ENCODE measurements around the gene UBE2I. TPM values are rescaled to one million over a fixed set of nuclear protein-coding genes. Genes with fewer than 3 reads are reported as not detected.
A peak's percentile ranks its signal among the peaks of the same experiment; 100 is the strongest.

Gene UBE2I
- total RNA-seq, 1 donor from 2014 or later: 256 TPM

- Mint-ChIP-seq H3K4me1 (ENCODE audit: low read depth, unreplicated experiment) (peaks cover 12% of the 10 kb centered on the region), H3K36me3 (ENCODE audit: unreplicated experiment) (no peaks in the 10 kb centered on the region), H3K27ac (ENCODE audit: unreplicated experiment) (peak overlapping the region; percentile 55), H3K4me3 (ENCODE audit: unreplicated experiment) (no peak overlapping the region), H3K27me3 (ENCODE audit: unreplicated experiment) (peaks cover 6% of the 10 kb centered on the region), H3K9me3 (ENCODE audit: unreplicated experiment) (peaks cover 10% of the 10 kb centered on the region)
- DNase-seq: no peak
- TF ChIP-seq CTCF (IDR thresholded peaks at IDR 0.05; ENCODE audit: partially characterized antibody, unreplicated experiment): no peak
Measured at GRCh38 chr16:1313721-1314369, 4.4 kb downstream of the UBE2I start.

GRCh38 chr16:1314399-1315068 lies 5.1 kb downstream of the UBE2I start:
- H3K27me3 Mint-ChIP-seq (ENCODE audit: unreplicated experiment): peaks cover 7% of the 10 kb centered on the region
- H3K9me3 Mint-ChIP-seq (ENCODE audit: unreplicated experiment): peaks cover 12% of the 10 kb centered on the region
- H3K27ac Mint-ChIP-seq (ENCODE audit: unreplicated experiment): peak overlapping the region; percentile 55

GRCh38 chr16:1315081-1316032 lies 5.9 kb downstream of the UBE2I start:
- peaks cover 4% of the 10 kb centered on the region for H3K27me3 Mint-ChIP-seq (ENCODE audit: unreplicated experiment)
- no peak overlapping the region for H3K4me3 Mint-ChIP-seq (ENCODE audit: unreplicated experiment)
- peaks cover 10% of the 10 kb centered on the region for H3K9me3 Mint-ChIP-seq (ENCODE audit: unreplicated experiment)

More at GRCh38 chr16:1314399-1315068, 5.1 kb downstream of the UBE2I start:
- Mint-ChIP-seq H3K36me3 (ENCODE audit: unreplicated experiment) (no peaks in the 10 kb centered on the region), H3K4me1 (ENCODE audit: low read depth, unreplicated experiment) (peaks cover 12% of the 10 kb centered on the region), H3K4me3 (ENCODE audit: unreplicated experiment) (no peak overlapping the region)
- TF ChIP-seq CTCF (IDR thresholded peaks at IDR 0.05; ENCODE audit: partially characterized antibody, unreplicated experiment): no peak
- DNase-seq: no peak

GRCh38 chr16:1316033-1316405 lies 6.6 kb downstream of the UBE2I start:
- peaks cover 9% of the 10 kb centered on the region for H3K4me1 Mint-ChIP-seq (ENCODE audit: low read depth, unreplicated experiment)
- H3K27me3 Mint-ChIP-seq (ENCODE audit: unreplicated experiment): peaks cover 3% of the 10 kb centered on the region
- no peak for DNase-seq
- no peak overlapping the region for H3K4me3 Mint-ChIP-seq (ENCODE audit: unreplicated experiment)
- no peak for TF ChIP-seq CTCF (IDR thresholded peaks at IDR 0.05; ENCODE audit: partially characterized antibody, unreplicated experiment)
- peaks cover 6% of the 10 kb centered on the region for H3K9me3 Mint-ChIP-seq (ENCODE audit: unreplicated experiment)
- no peak overlapping the region for H3K27ac Mint-ChIP-seq (ENCODE audit: unreplicated experiment)
- no peaks in the 10 kb centered on the region for H3K36me3 Mint-ChIP-seq (ENCODE audit: unreplicated experiment)

More at GRCh38 chr16:1315081-1316032, 5.9 kb downstream of the UBE2I start:
- peaks cover 10% of the 10 kb centered on the region for H3K4me1 Mint-ChIP-seq (ENCODE audit: low read depth, unreplicated experiment)
- no peak overlapping the region for H3K27ac Mint-ChIP-seq (ENCODE audit: unreplicated experiment)
- no peaks in the 10 kb centered on the region for H3K36me3 Mint-ChIP-seq (ENCODE audit: unreplicated experiment)
- no peak for TF ChIP-seq CTCF (IDR thresholded peaks at IDR 0.05; ENCODE audit: partially characterized antibody, unreplicated experiment)
- no peak for DNase-seq
